Right lobe of liver (tissue), 4 donors: ENCODE data around the gene RUVBL2.

Experiments
- CTCF ChIP-seq, 4 donors: fragments of 200-600 bp in 3 of 4; fragments of 450-650 bp in 1 of 4; IDR thresholded peaks; one replicate each; pipeline versions ENCODE4 v1.5.1 to v1.8.0; 2016 to 2022; ENCODE audit warnings: antibody characterized with exemption in 4 of 4, mild to moderate bottlenecking in 2 of 4
- POLR2A ChIP-seq: fragments of 450-650 bp; IDR thresholded peaks from one replicate; pipeline ENCODE4 v1.6.1; 2017; ENCODE audit warnings: antibody characterized with exemption, mild to moderate bottlenecking
- donor health status: DM: no; HTN: no; CAD: no.
- donor health status: DM: no; HTN: no; CAD: no.
- donor health status: DM: no; HTN: yes; CAD: no.

DNA sequence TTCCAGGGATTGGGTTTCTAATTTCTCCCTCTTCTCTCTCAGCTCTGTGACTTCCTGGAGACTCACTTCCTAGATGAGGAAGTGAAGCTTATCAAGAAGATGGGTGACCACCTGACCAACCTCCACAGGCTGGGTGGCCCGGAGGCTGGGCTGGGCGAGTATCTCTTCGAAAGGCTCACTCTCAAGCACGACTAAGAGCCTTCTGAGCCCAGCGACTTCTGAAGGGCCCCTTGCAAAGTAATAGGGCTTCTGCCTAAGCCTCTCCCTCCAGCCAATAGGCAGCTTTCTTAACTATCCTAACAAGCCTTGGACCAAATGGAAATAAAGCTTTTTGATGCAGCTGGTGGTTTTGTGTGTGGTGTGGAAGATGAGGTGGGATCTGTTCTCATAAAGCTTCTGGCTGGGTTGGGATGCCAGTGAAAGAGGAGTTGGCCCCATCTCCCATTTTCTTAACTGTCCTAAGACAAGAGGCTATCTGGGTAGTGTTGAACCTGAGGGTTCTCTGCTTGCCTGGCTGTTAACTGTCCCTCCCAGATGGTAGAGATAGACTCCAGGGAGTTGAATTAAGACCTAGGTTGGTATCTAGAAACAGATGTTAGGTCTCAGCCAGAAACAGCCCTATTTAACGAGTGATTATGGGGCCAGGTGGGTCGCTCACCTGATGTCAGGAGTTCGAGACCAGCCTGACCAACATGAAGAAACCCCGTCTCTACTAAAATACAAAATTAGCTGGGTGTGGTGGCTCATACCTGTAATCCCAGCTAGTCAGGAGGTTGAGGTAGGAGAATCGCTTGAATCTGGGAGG lies 26.9 kb upstream of the RUVBL2 start:
- TF ChIP-seq CTCF (IDR thresholded peaks at IDR 0.05) = no peak
- peak; percentile 16 for TF ChIP-seq POLR2A
